T-helper 2 cell treated with Interferon-gamma antibody and Interleukin-4, amounts not matched to agents 100 ng/mL and 5 ng/mL, for 36 hours (primary cell): ENCODE data around the gene RASGRP1. TPM values are rescaled to one million over a fixed set of nuclear protein-coding genes. Genes with fewer than 3 reads are reported as not detected.
"Not testable (repeated sequence)": the region's sequence is repeated elsewhere in the genome, so short reads cannot be mapped to it uniquely, and the experiment has no call there.

Experiments used
- intact Hi-C: fragments of 100-400 bp; cut with micrococcal nuclease; formaldehyde crosslinking; loops from one replicate; pipeline ENCODE4 v1.15.1; 2023
- total RNA-seq: library from RNA; stranded (reverse); gene quantifications from 2 replicates; pipeline ENCODE4 v1.2.3, GENCODE V29; 2022

The RASGRP1 gene
- total RNA-seq, result 115 and 116 TPM in 2 replicates

DNA sequence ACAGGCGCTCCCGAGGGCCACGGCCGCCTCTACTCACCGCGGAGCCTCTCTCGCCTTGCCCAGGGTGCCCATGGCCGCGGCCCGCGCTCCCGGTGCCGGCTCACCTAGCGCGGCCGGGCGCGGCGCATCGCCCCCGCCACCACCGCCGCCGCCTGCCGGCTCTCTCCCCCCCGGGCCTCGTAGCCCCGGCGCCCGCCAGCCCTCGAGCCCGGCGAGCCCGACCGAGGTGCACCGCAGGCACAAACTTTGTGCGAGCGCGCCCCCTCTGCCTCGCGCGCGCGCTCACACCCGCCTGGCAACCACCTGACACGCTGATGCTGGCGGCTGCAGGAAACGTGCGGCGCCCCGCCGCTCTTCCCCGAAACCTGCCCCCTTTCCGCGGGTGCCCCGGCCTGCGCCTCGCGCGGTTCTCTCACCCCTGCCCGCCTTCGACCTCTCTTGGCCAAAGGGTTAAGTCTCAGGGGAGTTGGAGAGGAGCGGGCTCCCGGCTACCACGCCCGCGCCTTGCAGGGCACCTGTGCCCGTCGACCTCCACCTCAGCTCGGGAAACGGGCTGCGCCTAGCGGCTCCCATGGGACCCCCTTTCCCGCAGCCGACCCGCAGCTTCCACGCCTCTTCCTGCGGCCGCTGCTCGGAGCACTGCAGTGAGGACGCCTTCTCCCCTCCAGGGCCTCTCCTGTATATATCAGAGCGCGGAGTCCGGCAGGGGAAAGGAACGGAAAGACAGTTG, at the start of gene RASGRP1:
RASGRP1 (minus strand) TSS at position 258 of the 730 bp plus-strand sequence; CDS start at position 72, 186 bp downstream.
- intact Hi-C loops, result loop anchor here (1.0 to 5.0 kb wide), 5 partner anchors 77 to 119 kb away; no protein-coding TSS in a partner anchor

DNA sequence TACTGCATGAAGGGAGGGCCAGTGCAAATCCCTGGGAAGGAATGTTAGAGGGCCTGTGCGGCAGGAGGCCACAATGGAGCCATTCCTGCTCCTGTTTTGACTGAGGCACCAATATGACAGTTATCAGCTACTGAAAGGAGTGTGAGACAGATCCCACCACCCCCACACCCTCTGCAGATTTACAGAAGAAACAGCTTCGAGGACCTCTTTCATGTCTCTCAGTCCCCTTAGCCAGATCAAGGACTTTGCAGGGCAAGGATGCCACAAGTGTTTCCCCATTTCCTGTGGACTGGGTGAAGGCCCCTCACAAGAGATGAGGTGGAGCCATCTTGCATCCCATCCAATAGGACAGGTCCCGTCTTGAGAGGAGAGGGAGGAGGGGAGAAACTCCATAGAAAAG, 48.5 kb upstream of the RASGRP1 start:
- intact Hi-C loops, result no loop called here

DNA sequence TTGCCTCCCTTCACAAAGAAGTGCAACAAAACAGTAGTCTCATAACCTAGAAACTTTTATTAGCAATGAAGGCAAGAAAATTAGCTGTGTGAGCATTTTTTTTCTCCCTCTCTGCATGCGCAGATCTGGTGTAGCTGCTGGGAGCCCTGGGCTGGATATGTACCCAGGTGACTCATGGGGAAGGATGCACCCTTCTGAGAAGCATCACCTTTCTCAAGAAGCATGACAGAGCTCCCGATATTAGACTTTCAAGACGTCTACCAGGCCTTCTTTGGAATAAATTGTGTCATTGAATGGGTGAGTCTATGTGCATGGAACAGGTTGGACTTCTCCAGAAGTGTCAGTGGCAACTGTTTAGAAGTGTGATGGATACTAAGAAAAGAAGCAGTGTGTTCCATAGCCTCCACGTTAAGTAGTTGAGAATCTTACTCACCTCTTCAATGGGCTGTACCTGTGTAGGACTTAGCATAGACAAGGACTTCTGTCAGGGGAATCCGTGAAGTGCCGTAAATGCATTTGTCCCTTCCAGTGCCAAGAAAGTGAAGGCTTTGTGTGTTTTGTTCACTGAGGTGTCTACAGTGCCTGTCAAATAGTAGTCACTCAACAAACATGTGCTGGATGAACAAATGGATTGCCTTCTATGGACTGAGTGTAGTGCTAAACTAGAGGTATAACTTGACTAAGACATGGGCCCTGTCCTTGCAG, 47.7 kb upstream of the RASGRP1 start:
- intact Hi-C loops, result no loop called here

DNA sequence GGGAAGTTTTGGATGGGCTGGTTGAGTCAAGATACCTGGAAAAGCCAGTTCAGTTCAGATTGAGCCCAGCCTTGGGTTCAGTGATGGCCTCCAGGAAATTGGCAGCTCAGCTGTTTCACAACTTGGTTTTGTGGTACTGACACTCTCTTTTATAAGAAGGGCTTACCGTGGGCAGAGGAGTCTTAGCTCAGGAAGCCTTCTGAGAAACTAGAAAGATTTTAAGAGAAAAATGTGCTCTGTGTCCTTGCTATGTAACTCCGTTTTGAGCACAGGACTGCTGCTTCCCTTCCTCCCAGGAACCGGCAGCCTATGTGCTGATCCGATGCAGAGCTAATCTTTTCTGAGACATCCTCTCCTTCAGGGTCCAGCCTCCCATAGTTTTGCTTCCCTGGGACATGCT, 46.6 kb upstream of the RASGRP1 start:
- intact Hi-C loops, result loop anchor here (1.0 kb wide), 2 partner anchors 42 to 48 kb away; no protein-coding TSS in a partner anchor

DNA sequence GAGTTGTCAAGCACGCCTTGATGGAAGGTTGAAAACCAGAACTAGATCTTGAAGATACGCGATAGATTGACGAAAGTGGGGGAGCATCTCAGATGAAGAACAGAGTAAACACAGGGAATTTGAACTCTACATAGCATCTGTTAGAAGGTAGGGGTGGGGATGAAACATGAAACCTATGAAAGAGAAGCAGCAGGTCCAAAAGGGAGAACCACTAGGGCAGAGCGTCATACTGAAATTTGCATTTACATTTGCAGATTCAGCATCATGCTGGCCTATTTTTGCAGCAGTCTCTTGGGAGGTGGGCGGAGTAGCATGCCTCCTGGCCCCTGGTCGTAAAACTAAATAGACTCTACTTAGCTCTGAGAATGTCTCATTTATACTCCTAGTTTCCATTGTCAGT, 46.1 kb upstream of the RASGRP1 start:
- intact Hi-C loops, result loop anchor here (1.0 kb wide), 3 partner anchors 43 to 73 kb away; no protein-coding TSS in a partner anchor

DNA sequence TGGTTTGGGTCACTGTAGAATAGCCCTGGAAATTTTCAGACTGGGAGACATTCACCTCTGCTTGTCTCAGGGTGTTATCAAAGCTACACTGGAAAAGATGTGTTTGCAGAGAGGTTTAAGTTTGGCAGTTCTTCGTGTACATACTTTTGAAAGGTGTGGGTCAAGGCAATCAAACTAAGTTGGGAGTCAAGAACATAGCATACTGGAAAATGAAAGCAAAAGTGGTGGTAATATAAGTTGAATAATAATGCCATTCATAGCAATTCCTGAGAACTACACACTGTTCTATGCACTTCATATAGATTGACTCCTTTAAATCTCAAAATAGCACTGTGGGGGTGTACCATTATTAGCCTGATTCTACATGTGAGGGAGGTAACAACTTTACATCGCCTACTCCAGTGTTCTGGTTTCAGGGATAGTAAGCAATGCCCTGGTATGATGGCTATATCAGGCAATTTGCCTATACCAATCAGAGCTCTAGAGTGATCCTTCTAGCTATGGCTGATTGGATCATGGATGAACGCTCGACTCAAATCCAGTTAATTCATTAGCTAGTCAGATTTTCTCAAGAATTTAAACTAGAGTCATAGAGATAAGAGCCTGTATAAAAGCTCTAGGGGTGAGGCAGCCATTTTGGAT, 44.6 kb upstream of the RASGRP1 start:
- intact Hi-C loops, result no loop called here

DNA sequence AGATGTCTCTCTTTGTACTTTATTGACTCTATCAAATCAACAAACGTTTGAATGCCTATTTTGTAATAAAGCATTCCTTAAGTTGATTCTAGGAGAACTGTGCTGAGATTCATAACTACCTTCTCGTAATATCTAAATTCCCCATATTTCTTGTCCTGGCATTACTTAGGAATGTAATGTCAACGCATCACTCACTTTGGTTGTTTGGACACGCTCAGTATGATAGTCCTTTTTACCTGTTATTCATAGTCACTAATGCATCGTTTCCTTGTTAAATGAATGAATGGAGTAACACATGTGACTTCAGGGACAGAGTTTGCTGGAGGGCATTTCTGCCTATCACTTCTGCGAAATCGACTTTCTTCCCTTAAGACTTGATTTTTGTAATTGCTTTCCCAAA, 44.1 kb upstream of the RASGRP1 start:
- intact Hi-C loops, result no loop called here

DNA sequence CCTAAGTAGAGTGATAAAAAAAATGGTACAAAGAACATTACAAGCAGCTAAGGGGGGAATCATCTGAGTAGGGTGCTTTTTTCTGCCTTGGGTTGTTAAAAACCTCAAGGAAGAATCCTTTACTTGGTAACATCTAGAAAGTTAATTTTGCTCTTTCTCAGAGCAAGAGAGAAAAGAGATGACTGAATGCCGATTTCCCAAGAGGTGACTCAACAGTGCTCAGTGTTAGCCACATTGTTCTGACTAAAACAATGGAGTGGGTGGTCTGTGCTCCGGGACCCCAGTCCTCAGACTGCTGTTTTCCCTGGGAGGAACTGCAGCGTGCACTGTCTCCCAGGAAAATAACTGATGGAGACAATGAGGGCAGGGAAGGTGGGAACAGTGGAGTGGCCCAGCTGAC, 41.1 kb upstream of the RASGRP1 start:
- intact Hi-C loops, result no loop called here

DNA sequence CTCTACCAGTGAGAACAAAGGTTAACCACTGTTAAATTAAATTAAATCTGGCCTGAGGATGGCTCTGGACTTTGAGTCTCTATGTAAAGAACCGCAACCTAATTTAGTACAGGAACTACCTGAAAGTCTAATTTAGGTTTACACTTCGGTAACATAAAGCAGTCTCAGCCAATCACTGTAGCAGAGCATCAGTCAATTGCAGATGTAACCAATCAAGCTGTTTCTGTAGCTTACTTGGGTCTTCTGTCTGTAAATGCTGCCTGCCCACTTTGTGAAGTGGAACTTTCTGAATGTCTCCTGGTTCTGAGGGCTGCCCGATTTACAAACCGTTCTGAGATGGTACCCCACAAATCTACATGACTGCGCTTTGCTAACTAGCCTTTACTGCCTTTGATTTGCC, 39.1 kb upstream of the RASGRP1 start:
- intact Hi-C loops, result no loop called here

DNA sequence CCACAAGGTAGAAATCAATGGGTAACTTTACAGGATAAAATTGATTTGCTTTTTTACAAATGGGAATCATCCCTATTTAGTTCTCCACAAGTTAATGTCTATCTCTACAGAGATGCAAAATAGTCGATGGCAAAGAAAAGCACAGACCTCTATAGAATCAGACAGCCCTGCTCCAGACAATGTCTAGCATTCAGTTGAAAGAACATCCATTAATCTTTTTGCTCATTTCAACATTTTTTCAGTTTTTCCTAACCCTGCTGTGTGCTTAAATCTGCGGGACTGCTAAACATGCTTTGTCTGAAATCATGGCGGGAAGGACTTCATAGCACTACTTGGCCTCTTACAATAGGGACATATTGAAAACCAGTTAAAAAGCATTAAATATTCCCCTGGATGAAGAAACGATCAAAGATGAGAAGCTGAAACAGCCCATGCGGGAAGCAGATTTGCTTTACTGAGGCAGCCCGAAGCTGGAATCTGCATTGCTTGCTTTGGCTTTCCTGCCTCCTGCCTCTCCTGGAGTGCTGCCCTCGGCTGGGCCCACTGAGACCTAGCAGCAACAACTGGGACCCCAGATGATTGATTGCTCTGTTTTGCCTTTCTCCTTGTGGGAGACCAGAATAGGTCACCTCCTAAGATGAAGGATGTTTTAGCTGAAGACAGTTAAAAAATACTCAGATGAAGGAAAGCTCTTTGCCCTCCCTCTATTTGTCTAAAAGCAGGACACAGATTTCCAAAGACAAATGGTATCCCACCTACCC, 38.5 kb upstream of the RASGRP1 start:
- intact Hi-C loops, result no loop called here

DNA sequence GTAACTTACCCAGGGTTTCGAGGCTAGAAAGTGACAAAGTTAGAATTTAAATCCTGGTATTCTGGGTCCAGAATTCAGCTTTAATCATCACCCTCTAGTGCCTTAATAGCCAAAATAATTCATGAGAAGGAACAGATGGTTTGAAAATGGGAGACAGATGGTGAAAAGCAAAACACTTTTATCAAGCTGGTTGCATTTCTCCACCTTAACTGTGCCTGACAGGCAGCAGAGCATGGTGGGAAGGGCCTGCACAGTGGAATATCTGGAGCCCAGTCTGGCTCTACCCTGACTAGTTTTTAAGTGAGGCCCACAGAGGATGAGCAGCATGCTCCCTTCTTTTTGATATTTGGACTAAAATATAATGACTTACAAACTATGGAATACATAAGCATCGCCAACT, 35.6 kb upstream of the RASGRP1 start:
- intact Hi-C loops, result no loop called here

DNA sequence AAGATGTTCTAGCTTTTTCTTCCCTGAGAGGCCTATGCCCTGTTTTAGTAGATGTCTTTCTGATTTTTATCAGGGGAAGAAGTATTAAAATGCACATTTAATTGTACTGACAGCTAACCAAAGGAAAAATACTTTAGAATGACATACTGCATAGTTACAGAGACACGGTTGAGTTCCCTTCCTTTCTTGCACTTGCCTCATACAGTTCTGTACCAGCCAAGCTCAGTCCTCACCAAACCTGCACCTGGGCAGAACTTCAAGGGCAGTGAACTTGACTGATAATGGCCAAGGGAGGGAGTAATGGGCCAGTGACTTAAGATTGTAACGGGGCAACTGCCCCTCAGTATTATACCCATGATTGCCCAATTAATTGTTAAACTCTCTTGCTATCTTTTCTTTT, 34.1 kb upstream of the RASGRP1 start:
- intact Hi-C loops, result no loop called here

DNA sequence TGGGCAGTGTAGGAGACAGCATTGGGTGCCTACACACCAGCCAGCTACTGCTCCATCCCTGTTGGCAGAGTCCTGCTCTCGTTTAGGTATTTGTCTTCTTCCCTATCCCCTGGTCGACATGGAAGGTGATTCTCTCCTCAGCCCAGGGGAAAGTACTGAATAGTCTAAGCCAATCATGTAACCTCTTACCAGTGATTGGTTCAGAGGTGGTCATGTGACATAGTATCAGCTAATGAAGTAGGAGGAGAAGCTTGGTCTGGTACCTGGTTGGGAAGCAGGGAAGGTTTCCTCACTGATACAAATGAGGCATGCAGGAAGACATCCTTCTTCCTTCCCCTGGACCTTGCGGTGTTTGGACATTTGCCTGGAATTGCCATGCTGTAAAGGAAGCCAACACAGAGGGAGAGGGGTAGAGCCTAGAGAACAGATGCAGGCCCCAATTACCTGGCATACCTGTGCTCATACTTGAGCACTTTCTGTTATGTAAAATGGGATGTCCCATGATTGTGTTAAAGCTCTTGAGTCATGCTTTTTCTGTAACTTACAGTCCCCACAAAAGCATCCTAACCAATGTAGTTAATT, 32.7 kb upstream of the RASGRP1 start:
- intact Hi-C loops, result no loop called here

DNA sequence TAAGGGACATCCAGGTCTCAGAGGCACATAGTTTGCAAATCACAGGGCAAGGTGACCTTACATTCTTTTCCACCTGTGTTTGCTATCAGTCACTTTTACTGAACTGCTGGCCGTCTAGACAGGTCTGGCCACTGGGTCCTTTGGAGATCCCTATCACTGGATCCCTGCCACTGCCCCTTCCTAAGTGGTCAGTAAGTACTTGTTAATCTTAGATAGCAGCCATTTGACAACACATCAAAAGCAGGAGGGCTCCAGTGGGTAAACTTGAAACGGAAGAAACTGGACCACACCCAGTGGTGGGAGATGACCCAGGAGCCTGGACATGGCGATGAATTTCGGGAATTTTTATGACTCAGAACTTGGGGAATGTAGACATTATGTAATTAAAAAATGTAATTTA, 28.9 kb upstream of the RASGRP1 start:
- intact Hi-C loops, result no loop called here

DNA sequence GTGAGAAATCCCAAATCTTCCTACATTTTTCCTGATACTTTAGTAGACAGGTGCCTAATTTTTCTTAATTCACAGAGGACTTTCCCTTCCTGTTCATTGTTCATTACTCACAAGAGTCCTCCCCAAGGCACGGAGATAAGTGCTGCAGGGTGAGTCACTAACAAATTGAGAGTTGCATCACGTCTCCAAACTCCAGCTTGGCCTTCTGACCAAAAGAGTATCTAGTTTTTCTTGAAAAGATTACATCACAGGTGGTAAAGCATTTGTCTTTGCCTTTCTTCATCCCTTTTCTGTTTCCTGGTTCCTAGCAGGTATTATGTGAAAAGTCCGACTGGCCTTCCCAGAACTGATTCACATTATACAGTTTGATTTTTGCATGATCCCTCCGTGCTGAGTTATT, 24.9 kb upstream of the RASGRP1 start:
- intact Hi-C loops, result no loop called here

DNA sequence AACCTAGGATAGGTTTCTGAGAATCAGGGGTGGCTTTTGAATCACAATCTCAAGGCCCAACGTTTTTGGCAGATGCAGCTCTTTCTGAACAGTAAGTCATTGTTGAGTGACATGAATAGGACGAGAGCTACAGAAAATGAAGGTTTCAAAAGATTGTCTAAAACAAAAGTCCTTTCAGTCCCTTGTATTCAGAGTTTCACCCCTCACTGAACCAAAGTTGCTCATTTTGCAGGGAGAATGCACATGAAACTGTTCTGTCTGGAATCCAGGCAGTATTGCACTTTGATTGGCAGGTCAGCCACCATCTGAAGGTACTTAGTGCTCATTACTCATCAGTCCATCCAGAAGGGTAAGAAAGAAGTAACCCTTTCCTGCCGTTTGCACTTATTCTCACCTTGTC, 24.1 kb upstream of the RASGRP1 start:
- intact Hi-C loops, result no loop called here

DNA sequence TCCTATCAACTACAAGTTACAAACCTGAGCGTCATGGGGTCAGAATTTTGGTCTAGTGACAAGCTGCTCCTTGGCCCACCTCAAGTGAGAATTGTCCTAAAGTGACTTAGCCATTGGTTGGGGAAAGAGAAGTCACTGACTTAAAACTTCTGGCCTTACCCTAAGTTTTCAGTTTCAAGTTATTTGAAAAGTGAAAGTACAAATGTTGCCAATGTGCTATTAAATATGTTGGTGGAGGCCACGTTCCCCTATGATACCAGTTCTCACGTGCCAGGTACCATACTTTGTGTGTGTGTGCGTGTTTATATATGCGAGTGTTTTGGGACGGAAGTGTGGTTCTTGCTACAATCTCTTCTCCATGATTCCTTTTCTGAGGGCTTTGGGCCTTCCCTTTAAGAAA, 22.6 kb upstream of the RASGRP1 start:
- intact Hi-C loops, result no loop called here

DNA sequence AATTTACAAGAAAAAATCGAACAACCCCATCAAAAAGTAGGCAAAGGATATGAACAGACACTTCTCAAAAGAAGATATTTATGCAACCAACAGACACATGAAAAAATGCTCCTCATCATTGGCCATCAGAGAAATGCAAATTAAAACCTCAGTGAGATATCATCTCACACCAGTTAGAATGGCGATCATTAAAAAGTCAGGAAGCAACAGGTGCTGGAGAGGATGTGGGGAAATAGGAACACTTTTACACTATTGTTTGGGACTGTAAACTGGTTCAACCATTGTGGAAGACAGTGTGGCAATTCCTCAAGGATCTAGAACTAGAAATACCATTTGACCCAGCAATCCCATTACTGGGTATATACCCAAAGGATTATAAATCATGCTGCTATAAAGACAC, 21.4 kb upstream of the RASGRP1 start:
- intact Hi-C loops, result not testable (repeated sequence)

DNA sequence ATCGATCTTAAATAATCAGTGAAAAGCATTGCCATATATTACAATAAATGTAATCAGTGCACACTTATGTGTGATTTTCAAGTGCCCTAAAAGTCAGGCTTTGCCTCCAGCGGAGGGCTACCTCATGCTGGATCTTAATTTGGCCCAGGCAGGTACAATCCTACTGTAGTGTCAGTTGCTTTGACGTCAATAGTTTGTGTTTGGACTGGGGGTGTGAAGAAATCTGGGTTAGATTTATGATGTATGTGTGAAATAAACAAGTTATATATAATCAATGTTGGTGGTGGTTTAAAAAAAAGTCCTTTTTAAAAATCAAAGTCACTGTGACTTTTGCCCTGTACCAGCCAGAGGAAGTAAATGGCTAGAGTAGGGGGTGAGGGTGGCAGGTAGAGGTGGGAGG, 14.0 kb upstream of the RASGRP1 start:
- intact Hi-C loops, result no loop called here

DNA sequence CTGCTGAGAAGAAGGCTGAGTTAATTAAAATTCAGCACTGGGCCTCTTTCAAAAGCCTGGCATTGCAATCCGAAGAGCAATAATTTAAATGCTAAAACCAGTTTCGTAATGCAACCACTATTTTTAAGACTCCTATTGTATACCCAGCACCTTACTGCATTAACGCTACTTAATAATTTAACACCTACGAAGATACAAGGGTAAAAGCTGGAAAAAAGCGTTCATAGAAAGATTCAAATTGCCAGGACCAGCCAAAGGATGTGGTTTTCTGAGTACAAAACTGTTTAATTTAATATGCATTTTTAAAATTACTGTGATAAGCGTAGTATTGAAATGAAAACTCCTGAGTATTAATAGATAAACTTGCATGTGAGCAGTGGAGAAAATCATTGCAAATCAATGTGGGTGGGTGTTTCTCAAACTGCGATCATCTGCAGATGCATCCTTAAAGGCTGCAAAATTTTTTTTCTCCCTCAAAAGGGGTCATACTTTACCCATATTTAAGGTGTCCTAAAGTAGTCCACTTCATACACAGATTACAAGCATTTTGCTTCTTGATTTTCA, 12.9 kb upstream of the RASGRP1 start:
- intact Hi-C loops, result no loop called here

DNA sequence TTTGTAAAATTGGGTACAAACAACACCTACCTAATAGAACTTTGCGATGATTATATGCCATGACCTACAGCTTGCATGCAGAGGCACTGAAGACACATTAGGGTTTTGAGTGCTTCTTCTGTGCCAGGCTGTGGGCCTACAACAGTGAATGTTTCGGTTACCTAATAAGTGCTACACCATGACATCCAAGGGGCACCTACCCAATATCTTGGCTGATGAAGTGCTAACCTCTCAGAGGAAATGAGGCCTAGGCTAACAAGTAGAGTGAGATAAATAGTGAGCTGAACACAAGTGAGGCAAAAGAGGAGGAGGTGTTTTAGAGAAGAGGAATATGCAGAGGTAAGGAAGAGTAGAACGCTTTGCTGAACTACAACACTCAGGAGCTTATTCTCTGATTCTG, 12.2 kb upstream of the RASGRP1 start:
- intact Hi-C loops, result no loop called here
